ENCODE data around the gene P2RX4. TPM values are rescaled to one million over a fixed set of nuclear protein-coding genes. Genes with fewer than 3 reads are reported as not detected.
"Not testable (repeated sequence)": the region's sequence is repeated elsewhere in the genome, so short reads cannot be mapped to it uniquely, and the experiment has no call there.

The P2RX4 gene
- total RNA-seq, 1 donor from 2014 or later = 22.3 TPM

GRCh38 chr12:121241156-121241970 is 31.4 kb downstream of the P2RX4 start:
- no peak for DNase-seq (ENCODE audit: low read depth)

GRCh38 chr12:121245031-121245430 is 35.1 kb downstream of the P2RX4 start:
- no peak for DNase-seq (ENCODE audit: low read depth)

GRCh38 chr12:121245951-121246350 is 36.0 kb downstream of the P2RX4 start:
- DNase-seq (ENCODE audit: low read depth) = no peak

DNA sequence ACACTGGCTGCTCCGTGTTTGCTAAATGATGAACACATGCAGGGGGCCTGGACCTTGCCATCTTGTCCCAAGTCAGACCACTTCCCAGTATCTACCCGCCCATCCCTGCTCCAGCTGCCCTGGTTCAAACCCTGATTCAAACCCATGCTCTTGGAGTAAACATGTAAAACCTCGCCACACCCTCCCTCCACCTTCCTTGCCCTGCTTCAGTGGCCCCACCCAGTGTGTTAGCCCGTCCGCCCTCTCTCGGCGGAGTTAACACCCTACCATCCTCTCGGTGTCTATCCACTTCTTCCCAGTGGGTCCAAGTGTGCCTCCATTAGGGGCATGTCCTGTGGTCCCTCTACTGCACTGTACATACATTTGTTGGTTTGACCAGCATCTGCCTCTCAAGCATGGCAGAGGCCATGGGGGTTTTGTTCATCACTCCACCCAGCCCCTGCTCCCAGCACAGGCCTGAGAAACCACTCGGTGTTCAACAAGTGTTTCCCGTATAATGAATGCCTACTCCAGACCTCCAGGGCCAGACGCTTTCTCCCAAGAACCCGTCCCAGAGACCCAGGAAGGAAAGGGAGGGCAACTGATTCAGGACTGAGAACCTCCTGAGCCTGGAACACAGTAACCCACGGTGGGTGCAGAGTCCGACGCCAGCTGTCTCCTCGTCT is 37.1 kb downstream of the P2RX4 start:
- DNase-seq (ENCODE audit: low read depth) = no peak

GRCh38 chr12:121248622-121249021 is 38.7 kb downstream of the P2RX4 start:
- no peak for DNase-seq (ENCODE audit: low read depth)

DNA sequence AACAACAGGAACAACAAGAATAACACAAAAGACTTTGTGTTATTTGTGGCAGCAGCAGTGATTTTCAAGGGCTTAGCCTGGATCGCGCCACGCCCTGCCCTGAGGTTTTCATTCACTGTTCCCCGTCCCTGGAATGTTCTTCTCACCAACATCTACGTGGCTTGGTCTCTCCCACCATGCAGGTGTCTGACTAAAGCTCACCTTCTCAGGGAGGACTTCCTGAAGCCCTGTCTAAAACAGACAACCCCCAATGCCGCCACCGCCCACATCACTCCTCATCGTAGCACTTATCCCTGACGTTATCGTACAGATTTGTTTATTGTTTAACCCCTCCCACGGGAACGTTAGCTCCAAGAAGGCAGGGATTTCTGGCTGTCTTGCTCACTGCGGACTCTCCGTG is 40.4 kb downstream of the P2RX4 start:
- no peak for DNase-seq (ENCODE audit: low read depth)

- no peak for DNase-seq (ENCODE audit: low read depth)
These were observed 41.9 kb downstream of the P2RX4 start for GRCh38 chr12:121251838-121252237.

DNA sequence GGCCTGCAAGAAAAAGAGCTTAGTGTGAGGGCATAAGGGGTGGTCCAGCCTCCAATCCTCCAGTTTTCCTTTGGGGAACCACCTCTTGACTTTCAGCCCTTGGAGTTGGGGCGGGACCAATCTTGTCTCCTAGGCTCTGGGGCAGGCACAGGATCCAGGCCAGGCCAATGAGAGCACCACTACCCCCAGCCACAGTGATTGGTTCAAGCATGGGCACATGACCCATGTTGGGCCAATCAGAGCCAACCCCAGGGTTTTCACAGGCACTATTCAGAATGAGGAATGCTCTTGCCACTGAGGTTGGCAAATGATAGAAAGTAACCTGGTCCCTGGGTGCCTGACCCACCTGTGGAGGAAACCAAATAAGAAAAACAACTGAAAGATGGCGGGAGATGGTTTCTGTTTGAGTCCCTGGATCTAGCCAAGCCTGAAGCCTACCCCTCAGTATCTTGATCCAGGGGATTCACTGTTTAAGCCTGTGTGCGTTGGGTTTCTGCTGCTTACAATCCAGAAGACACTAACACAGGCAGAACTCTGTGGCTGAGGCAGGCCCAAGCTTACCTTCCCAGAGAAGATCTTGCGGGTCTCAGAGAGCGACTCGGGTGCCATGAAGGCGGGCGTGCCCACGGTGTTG is 42.9 kb downstream of the P2RX4 start:
- DNase-seq (ENCODE audit: low read depth) = no peak

DNA sequence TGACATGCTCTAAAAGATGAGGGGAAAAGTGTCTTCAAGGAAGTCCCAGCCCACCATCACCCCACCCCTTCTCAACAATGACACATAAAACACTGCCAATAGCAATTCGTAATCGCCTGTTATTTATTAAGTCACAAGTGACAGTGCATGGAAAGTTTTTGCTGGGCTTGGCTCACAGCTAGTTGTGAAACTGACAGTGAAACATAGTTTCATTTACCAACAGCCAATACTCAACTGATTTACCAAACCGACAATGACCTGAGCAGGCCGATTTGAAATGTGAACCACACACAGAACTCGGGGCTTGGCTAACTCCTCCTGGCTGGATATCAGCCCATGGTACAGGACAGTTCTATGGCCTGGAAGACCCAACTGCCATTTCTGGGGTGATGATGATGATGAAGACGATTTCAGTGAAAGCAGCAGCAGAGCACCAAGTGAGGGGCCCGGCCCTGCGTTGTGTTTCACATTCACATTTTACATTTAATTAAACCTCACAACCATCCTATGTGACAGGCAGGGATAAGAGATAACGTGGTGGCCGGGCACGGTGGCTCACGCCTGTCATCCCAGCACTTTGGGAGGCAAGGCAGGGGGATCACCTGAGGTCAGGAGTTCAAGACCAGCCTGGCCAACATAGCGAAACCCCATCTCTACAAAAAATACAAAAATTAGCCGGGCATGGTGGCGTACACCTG is 43.9 kb downstream of the P2RX4 start:
- DNase-seq (ENCODE audit: low read depth) = no peak

- DNase-seq (ENCODE audit: low read depth) = no peak
These were observed 45.5 kb downstream of the P2RX4 start for GRCh38 chr12:121255433-121255832.

DNA sequence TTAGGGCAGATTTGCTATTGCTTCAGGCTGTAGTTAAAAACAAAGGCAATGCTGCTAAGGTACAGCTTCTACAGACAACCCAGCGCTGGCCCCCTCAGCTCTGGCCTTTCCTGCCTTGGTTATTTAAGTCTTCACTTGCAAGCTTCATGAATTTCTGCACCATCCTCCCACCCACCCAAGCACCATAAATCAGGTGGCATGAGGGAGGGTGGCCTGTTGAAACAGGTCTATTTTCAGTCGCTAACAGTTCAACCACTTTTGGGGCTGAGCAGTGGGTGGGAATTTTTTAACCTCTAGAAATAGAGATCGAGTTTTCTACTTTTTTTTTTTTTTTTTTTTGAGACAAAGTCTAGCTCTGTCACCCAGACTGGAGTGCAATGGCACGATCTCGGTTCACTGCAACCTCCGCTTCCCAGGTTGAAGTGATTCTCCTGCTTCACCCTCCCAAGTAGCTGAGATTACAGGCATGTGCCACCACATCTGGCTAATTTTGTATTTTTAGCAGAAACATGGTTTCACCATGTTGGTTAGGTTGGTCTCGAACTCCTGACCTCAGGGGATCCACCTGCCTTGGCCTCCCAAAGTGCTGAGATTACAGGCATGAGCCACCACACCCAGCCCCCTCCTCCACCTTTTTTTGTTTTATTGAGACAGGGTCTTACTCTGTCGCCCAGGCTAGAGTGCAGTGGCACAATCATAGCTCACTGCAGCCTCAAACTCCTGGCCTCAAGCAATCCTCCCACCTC is 47.9 kb downstream of the P2RX4 start:
- DNase-seq (ENCODE audit: low read depth) = not testable (repeated sequence)

DNA sequence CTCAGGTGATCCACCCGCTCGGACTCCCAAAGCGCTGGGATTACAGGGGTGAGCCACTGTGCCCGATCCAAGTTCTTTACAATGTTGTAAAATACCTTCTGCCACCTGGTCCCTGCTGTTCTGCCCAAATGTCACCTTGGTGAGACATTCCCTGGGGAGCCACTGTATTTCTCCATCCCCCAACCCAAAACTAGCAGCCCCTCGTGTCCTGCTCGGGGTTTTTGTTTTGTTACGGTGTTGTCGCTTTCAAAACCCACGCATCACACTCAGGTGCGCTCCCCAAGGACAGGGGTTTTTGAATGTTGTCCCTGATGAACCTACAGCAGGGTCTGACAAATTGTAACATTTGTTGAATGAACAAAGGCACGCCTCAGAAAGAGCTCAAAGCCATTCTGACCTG is 49.1 kb downstream of the P2RX4 start:
- DNase-seq (ENCODE audit: low read depth) = no peak

GRCh38 chr12:121260091-121260490 is 50.2 kb downstream of the P2RX4 start:
- no peak for DNase-seq (ENCODE audit: low read depth)

- DNase-seq (ENCODE audit: low read depth) = no peak
These were observed 51.5 kb downstream of the P2RX4 start for GRCh38 chr12:121261398-121261797.

GRCh38 chr12:121263206-121263935 is 53.4 kb downstream of the P2RX4 start:
- no peak for DNase-seq (ENCODE audit: low read depth)

DNA sequence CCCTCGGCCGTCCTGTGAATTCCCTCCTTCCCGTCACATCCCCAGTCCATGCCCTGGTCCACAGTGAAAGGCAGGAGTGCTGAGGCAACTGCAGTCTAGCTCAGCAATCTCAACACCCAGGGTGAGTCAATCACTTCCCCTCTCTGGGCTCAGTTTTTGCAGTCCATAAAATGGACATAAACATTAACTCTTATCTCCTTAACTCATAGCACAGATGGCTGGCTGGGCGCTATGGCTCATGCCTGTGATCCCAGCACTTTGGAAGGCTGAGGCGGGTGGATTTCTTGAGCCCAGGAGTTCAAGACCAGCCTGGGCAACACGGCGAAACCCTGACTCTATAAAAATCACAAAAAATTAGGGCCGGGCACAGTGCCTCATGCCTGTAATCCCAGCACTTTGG is 54.2 kb downstream of the P2RX4 start:
- no peak for DNase-seq (ENCODE audit: low read depth)

DNA sequence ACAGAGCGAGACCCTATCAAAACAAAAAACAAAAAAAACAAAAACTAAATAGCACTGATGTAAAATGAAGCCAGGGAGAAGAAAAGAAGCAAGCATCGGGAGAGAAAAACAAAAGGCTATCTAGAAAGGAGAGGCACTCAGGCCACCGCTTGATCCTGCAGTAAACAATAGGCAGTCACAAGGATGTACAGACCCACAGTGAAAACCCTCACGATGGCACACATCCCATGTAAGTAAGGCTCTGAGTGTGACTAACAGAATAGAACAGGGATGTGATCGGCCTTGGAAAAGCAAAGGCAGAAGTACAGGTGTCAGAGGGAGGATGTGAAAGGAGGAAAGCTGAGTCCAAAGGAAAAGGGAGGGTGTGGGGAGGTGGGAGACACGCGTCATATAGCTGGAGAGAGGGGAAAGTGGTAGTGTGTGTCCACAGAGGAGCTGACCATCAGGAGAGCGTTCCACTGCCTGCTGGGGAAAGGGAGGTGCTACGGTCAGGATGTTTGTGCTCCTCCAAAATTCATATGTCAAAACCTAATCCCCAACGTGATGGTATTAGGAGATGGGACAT is 55.1 kb downstream of the P2RX4 start:
- no peak for DNase-seq (ENCODE audit: low read depth)

DNA sequence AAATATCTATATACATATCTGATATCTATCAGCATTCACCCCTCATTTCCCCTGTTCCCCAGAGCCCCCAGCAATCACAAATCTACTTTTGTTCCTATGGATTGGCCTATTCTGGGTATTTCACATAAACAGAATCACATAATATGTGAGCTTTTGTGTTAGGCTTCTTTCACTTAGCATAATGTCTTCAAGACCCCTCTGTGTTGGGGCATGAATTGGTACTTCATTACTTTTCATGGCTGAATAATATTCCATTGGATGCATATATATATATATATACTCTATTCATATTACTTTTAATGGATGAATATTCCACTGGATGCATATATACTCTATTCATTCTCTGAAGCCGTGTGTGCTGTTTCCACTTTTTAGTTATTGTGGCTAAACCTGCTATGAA is 57.9 kb downstream of the P2RX4 start:
- no peak for DNase-seq (ENCODE audit: low read depth)

DNA sequence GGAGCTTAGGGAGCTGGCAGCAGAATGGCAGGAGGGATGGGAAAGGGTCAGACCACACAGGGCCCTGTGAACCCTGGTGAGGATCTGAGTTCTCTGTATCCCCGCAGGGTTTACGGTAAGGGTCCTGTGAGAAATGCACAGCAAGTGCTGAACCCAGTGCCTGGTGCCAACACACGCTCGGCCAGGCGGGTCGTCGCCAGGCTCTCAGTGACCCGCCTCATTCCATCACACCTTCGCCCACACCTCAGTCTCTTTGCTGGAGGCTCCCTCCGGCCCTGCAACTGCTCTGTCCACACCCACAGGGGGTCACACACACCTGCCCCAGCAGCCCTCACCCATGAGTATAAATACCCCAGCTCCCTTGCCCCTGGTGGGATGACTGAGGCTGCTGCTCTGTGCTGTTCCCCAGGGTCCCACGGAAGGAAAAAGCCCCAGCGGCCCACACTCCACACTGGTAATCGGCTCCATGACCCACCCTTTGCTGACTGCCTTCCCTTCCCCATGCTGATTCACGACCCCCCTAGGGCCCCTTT is 63.5 kb downstream of the P2RX4 start:
- no peak for DNase-seq (ENCODE audit: low read depth)

DNA sequence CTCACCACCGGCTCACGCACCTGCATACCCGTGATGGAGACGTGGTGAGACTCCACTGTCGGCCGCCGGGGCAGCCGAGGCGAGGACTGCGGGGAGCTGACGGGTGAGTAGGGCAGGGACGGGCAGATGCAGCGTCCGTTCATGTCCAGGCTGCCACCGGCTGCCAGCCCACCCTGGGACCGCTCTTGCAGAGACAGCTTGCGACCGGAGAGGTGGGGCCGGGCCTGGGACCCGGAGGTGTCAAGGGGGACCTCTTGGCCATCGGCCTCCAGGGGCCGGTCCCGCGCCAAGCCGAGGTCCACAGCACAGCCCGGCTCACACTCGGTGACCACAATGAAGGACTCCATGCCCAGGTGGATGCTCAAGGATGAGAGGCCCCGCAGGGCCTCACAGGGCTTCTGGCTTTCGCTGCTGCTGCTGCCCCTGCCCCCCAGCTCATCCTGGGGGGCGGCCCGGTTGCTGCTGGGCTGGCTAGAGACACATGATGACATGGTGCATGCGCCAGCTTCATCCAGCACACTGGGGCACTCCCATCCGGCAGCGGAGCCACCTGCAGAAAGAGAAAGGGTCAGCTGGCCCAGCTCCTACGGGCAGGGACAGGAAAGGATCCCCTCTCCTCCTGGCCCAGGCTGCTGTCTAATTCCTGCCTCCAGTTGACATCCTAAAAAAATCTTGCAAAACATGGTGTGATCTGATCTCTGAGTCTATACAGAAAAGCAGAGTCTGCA is 64.3 kb downstream of the P2RX4 start:
- DNase-seq (ENCODE audit: low read depth) = no peak

Data from renal cortical epithelial cell (primary cell).